Right atrium auricular region (tissue), 2 donors: ENCODE data around the gene HVCN1. TPM values are rescaled to one million over a fixed set of nuclear protein-coding genes. Genes with fewer than 3 reads are reported as not detected.
"Not testable (repeated sequence)": the region's sequence is repeated elsewhere in the genome, so short reads cannot be mapped to it uniquely, and the experiment has no call there.

Source experiments
- DNase-seq: peaks from one replicate; pipeline ENCODE4 v3.0.0-alpha.2; 2019; ENCODE audit warnings: low spot score
- H3K27ac ChIP-seq, 2 donors: fragments of 200-600 bp; sonication (generic); 1 replicate in 1 of 2; 2 replicates in 1 of 2; pipeline ENCODE4 v1.5.1; 2016 to 2019
- H3K27me3 ChIP-seq, 2 donors: fragments of 200-600 bp; sonication (generic); one replicate each; pipeline versions ENCODE4 v1.5.1 to v1.6.0; 2017 to 2019
- H3K36me3 ChIP-seq: fragments of 200-600 bp; sonication (generic); one replicate; pipeline ENCODE4 v1.5.1; 2016
- H3K4me1 ChIP-seq, 2 donors: fragments of 200-600 bp; sonication (generic); one replicate each; pipeline versions ENCODE4 v1.5.1 to v1.6.0; 2017 to 2019
- H3K4me3 ChIP-seq, 2 donors: fragments of 200-600 bp; sonication (generic); 1 replicate in 1 of 2; 2 replicates in 1 of 2; pipeline ENCODE4 v1.5.1; 2017 to 2019; ENCODE audit warnings: mild to moderate bottlenecking in 1 of 2, moderate library complexity in 1 of 2
- H3K9me3 ChIP-seq, 2 donors: fragments of 200-600 bp; sonication (generic); one replicate each; pipeline ENCODE4 v1.5.1; 2019
- CTCF ChIP-seq, 2 donors: fragments of 200-600 bp; sonication (generic); IDR thresholded peaks; one replicate each; pipeline ENCODE4 v1.5.1; 2019; ENCODE audit warnings: antibody characterized with exemption in 2 of 2
- total RNA-seq, 2 donors: library from RNA; depleted of rRNA; stranded (reverse); fragments of >200 nt; gene quantifications; one replicate each; pipeline ENCODE4 v1.1.0, GENCODE V29; 2016

HVCN1 gene
- 10 to 100 TPM; 21.7 to 24.1 TPM for total RNA-seq

- Histone ChIP-seq H3K36me3 (no peaks in the 10 kb centered on the region), H3K27me3 (no peaks in the 10 kb centered on the region), H3K9me3 (no peaks in the 10 kb centered on the region), H3K4me1 (peaks cover 0 to 31% of the 10 kb centered on the region in 2 donors), H3K27ac (peak within 1 kb of the TSS; percentile 78 to 84), H3K4me3 (peak within 1 kb of the TSS; percentile 63 to 68)
- TF ChIP-seq CTCF (IDR thresholded peaks at IDR 0.05) = no peak
- peak; percentile 64 for DNase-seq
Observed at GRCh38 chr12:110688446-110689280, at the start of gene HVCN1. Gene HVCN1, minus strand, starts transcription at chr12:110689115. Its CDS starts 5,870 bp downstream, at chr12:110683245.

- Histone ChIP-seq H3K4me1 (peaks cover 0 to 69% of the 10 kb centered on the region in 2 donors), H3K27me3 (no peaks in the 10 kb centered on the region), H3K4me3 (no peak overlapping the region), H3K27ac (peak overlapping the region in 1 of 2 donors; percentile 65), H3K36me3 (no peaks in the 10 kb centered on the region), H3K9me3 (no peaks in the 10 kb centered on the region)
- DNase-seq = no peak
- TF ChIP-seq CTCF (IDR thresholded peaks at IDR 0.05) = no peak
Observed at GRCh38 chr12:110737532-110737931, 48.6 kb upstream of the HVCN1 start.

- peak; percentile 11 for DNase-seq
- not testable (repeated sequence) for H3K4me3 ChIP-seq, H3K36me3 ChIP-seq, H3K9me3 ChIP-seq, H3K27me3 ChIP-seq
- peak overlapping the region in 1 of 2 donors; percentile 16 for H3K27ac ChIP-seq
- peaks cover 0 to 74% of the 10 kb centered on the region in 2 donors for H3K4me1 ChIP-seq
Observed at GRCh38 chr12:110737016-110737415, 48.1 kb upstream of the HVCN1 start.

- H3K9me3 ChIP-seq = no peaks in the 10 kb centered on the region
- peak overlapping the region in 1 of 2 donors; percentile 18 for H3K27ac ChIP-seq
- peaks cover 27% of the 10 kb centered on the region for H3K36me3 ChIP-seq
- H3K4me3 ChIP-seq = no peak overlapping the region
- H3K27me3 ChIP-seq = no peaks in the 10 kb centered on the region
- H3K4me1 ChIP-seq = peaks cover 0 to 54% of the 10 kb centered on the region in 2 donors
- TF ChIP-seq CTCF (IDR thresholded peaks at IDR 0.05) = no peak
- DNase-seq = peak; percentile 9
Observed at GRCh38 chr12:110733900-110734299, 45.0 kb upstream of the HVCN1 start.

- Histone ChIP-seq H3K36me3 (peaks cover 34% of the 10 kb centered on the region), H3K27ac (peak overlapping the region in 1 of 2 donors; percentile 18), H3K27me3 (no peaks in the 10 kb centered on the region), H3K4me1 (peaks cover 0 to 50% of the 10 kb centered on the region in 2 donors), H3K9me3 (no peaks in the 10 kb centered on the region), H3K4me3 (no peak overlapping the region)
- TF ChIP-seq CTCF (IDR thresholded peaks at IDR 0.05) = no peak
- peak; percentile 56 for DNase-seq
Observed at GRCh38 chr12:110733089-110733715, 44.3 kb upstream of the HVCN1 start.

- peaks cover 0 to 44% of the 10 kb centered on the region in 2 donors for H3K4me1 ChIP-seq
- no peaks in the 10 kb centered on the region for H3K27me3 ChIP-seq
- no peak overlapping the region for H3K4me3 ChIP-seq
- H3K27ac ChIP-seq = peak overlapping the region in 1 of 2 donors; percentile 18
- DNase-seq = no peak
- TF ChIP-seq CTCF (IDR thresholded peaks at IDR 0.05) = no peak
- no peaks in the 10 kb centered on the region for H3K9me3 ChIP-seq
- peaks cover 38% of the 10 kb centered on the region for H3K36me3 ChIP-seq
Observed at GRCh38 chr12:110732572-110732971, 43.7 kb upstream of the HVCN1 start.
